Measurements from ENCODE around the gene RBKS. TPM values are rescaled to one million over a fixed set of nuclear protein-coding genes. Genes with fewer than 3 reads are reported as not detected.

The RBKS gene
- total and polyA plus RNA-seq, 2 of the 8 experiments (the other 6 are each of a cell fraction or from before 2014, with no cell fraction given) = 1.1 to 1.5 TPM

DNA sequence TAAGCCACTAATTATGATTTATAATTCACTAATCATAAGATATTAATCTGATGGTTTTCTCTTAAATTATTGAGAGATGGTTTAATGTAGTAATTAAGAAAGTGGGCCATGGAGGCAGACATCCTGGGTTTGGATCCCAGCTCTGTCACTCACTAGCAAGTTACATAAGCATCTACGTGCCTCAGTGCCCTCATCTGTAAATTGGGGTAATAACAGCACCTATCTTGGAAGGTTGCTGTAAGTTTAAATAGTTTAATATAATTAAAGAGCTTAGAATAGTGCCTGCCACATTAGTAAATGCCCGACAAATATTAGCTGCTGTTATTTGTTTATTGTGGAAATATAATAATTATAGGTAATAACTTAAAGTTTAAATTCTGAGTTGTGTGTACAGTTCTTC is 31.2 kb upstream of the RBKS start (continued):
- TF ChIP-seq, protein P1, sequence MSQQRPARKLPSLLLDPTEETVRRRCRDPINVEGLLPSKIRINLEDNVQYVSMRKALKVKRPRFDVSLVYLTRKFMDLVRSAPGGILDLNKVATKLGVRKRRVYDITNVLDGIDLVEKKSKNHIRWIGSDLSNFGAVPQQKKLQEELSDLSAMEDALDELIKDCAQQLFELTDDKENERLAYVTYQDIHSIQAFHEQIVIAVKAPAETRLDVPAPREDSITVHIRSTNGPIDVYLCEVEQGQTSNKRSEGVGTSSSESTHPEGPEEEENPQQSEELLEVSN (IDR thresholded peaks at IDR 0.05) = no peak
- TF ChIP-seq BCL11A (IDR thresholded peaks at IDR 0.05; ENCODE audit: low read depth in 2 of 2, low read length in 2 of 2) = no peak

Measured in H1 (cell line).